ENCODE results near the gene GALNT14.

GALNT14 gene

DNA sequence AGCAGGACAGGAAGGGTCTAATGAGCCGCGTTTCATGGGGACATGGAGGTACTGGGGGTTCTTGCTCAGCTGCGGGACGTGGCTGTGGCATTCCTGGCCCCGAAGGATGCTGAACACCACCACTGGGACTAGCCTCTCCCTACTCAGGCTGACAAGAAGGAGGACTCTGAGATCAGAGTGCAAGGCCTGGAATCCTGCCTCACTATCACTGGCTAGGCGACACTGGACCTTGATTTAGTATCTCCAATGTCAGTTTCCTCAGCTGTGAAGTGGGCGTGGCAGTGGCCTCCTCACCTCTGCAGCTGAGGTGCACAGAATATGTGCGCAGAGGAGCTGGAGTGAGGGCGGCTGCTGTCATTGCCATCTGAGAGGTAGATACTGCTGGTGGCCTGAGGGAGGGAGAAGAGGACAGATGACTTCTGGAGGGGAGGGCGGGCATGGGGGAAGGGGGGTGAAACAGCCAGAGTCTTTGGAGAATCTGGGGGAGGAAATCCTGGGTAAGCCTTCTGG lies 173.2 kb downstream of the GALNT14 start:
- Histone ChIP-seq H3K27me3 (ENCODE audit: control insufficient read depth in 1 of 2, insufficient read depth in 2 of 2, low read length in 2 of 2) (peaks cover 3 to 11% of the 10 kb centered on the region in 2 donors), H3K36me3 (ENCODE audit: control insufficient read depth in 2 of 2, insufficient read depth in 2 of 2, low read length in 2 of 2) (no peaks in the 10 kb centered on the region), H3K4me1 (ENCODE audit: control insufficient read depth, insufficient read depth, low read length) (no peaks in the 10 kb centered on the region), H3K9me3 (ENCODE audit: control insufficient read depth in 2 of 2, low read length in 2 of 2) (no peaks in the 10 kb centered on the region), H3K9ac (ENCODE audit: low read length in 2 of 2) (no peak overlapping the region), H3K27ac (ENCODE audit: low read length) (no peak overlapping the region), H3K4me3 (ENCODE audit: low read length in 2 of 2) (no peak overlapping the region)

DNA sequence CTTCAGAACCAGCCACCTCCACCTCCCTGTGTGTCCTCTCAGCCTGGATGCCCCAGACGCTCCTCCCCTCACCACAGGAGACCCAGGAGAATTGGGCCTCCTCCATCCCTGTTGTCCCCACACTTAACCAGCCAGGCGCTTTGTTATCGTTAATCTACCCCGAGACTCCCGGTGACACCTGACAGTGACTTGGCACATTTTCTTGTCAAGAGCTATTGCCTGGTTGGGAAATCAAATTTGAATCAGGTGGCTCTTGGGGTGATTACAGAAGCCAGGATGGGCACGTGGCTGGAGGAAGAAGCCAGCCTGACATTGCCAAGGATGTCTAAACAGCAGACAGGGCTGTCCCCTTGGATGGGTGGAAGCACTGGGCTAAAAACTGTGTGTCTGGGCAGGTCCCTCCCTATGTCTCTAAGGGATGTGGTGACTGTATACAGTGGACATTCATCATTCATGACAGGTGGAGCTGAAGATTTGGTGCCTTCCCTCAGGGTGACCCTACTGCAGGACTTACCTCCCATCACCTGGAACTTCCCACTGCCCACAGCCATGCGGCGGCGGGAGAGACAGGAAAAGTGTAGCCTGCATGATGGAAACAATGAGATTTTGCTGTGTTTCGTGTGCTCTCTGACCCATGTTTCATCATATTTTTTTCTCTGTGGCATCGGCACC lies 173.8 kb downstream of the GALNT14 start:
- Histone ChIP-seq H3K4me1 (ENCODE audit: control insufficient read depth, insufficient read depth, low read length) (no peaks in the 10 kb centered on the region), H3K27ac (ENCODE audit: low read length) (no peak overlapping the region), H3K27me3 (ENCODE audit: control insufficient read depth in 1 of 2, insufficient read depth in 2 of 2, low read length in 2 of 2) (peaks cover 3 to 11% of the 10 kb centered on the region in 2 donors), H3K36me3 (ENCODE audit: control insufficient read depth in 2 of 2, insufficient read depth in 2 of 2, low read length in 2 of 2) (no peaks in the 10 kb centered on the region), H3K4me3 (ENCODE audit: low read length in 2 of 2) (no peak overlapping the region), H3K9ac (ENCODE audit: low read length in 2 of 2) (no peak overlapping the region), H3K9me3 (ENCODE audit: control insufficient read depth in 2 of 2, low read length in 2 of 2) (no peaks in the 10 kb centered on the region)

DNA sequence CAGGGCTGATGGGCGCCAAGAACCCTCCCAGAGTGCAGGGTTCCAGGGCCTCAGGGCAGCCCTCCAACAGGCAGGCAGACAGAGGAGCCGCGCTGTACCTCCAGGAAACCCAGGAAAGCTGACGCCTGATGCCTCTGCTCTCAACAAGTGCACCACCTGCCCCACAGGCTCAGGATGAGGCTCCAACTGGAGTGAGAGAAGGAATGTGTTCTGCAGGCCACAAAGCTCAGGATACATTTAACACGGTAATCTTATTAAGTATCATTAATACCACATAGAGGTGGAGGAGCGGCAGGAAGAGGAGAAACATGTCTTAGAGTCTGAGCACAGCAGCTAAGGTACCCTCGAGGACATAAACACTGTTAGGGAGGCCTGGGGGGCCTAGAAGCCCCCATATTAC lies 175.1 kb downstream of the GALNT14 start:
- Histone ChIP-seq H3K4me1 (ENCODE audit: control insufficient read depth, insufficient read depth, low read length) (no peaks in the 10 kb centered on the region), H3K36me3 (ENCODE audit: control insufficient read depth in 2 of 2, insufficient read depth in 2 of 2, low read length in 2 of 2) (no peaks in the 10 kb centered on the region), H3K27ac (ENCODE audit: low read length) (no peak overlapping the region), H3K9ac (ENCODE audit: low read length in 2 of 2) (no peak overlapping the region), H3K9me3 (ENCODE audit: control insufficient read depth in 2 of 2, low read length in 2 of 2) (no peaks in the 10 kb centered on the region), H3K27me3 (ENCODE audit: control insufficient read depth in 1 of 2, insufficient read depth in 2 of 2, low read length in 2 of 2) (peaks cover 3 to 11% of the 10 kb centered on the region in 2 donors), H3K4me3 (ENCODE audit: low read length in 2 of 2) (no peak overlapping the region)

DNA sequence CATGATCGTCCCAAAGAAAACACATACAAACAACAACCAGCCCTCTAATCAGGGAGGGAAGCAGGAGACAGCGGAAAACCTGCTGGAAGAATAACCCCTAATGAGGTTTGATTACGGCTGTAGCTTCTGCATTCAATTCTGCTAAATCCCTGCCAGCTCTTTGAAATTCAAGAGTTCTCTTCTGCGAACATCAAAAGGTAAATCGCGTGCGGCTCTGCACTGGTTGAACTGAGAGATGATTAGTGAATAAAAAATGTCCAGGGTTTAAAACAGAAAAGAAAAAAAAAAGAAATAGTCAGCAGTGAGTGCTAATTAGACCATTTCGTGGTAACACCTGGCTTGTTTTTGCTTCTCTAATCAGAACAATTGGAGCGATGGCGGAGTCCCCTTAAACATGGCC lies 178.0 kb downstream of the GALNT14 start:
- Histone ChIP-seq H3K4me1 (ENCODE audit: control insufficient read depth, insufficient read depth, low read length) (peaks cover 6% of the 10 kb centered on the region), H3K4me3 (ENCODE audit: low read length in 2 of 2) (no peak overlapping the region), H3K27ac (ENCODE audit: low read length) (no peak overlapping the region), H3K9ac (ENCODE audit: low read length in 2 of 2) (no peak overlapping the region), H3K27me3 (ENCODE audit: control insufficient read depth in 1 of 2, insufficient read depth in 2 of 2, low read length in 2 of 2) (peaks cover 3 to 7% of the 10 kb centered on the region in 2 donors), H3K36me3 (ENCODE audit: control insufficient read depth in 2 of 2, insufficient read depth in 2 of 2, low read length in 2 of 2) (no peaks in the 10 kb centered on the region), H3K9me3 (ENCODE audit: control insufficient read depth in 2 of 2, low read length in 2 of 2) (no peaks in the 10 kb centered on the region)

DNA sequence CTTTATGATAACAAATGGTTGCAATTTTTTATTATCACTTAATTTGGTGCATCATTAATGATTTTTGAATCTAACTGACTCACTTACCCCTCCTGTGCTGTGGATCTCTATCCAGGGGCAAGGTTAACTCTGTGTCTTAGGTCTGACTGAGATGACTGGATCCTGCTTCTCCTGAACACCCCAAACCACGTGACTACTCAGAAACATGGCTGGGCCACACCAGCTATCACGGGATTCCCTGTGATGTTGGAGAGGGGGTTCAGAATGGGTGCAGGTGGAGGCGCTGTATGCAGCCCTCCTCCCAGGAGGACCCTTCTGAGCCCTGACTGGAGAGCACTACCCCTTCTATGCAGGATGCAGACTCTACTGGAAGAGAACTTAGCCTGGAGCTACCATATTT lies 178.6 kb downstream of the GALNT14 start:
- no peaks in the 10 kb centered on the region for H3K9me3 ChIP-seq (ENCODE audit: control insufficient read depth in 2 of 2, low read length in 2 of 2)
- H3K4me1 ChIP-seq (ENCODE audit: control insufficient read depth, insufficient read depth, low read length), result peaks cover 6% of the 10 kb centered on the region
- H3K9ac ChIP-seq (ENCODE audit: low read length in 2 of 2), result no peak overlapping the region
- H3K27me3 ChIP-seq (ENCODE audit: control insufficient read depth in 1 of 2, insufficient read depth in 2 of 2, low read length in 2 of 2), result peaks cover 3% of the 10 kb centered on the region in 2 donors
- no peak overlapping the region for H3K4me3 ChIP-seq (ENCODE audit: low read length in 2 of 2)
- H3K36me3 ChIP-seq (ENCODE audit: control insufficient read depth in 2 of 2, insufficient read depth in 2 of 2, low read length in 2 of 2), result no peaks in the 10 kb centered on the region
- no peak overlapping the region for H3K27ac ChIP-seq (ENCODE audit: low read length)

DNA sequence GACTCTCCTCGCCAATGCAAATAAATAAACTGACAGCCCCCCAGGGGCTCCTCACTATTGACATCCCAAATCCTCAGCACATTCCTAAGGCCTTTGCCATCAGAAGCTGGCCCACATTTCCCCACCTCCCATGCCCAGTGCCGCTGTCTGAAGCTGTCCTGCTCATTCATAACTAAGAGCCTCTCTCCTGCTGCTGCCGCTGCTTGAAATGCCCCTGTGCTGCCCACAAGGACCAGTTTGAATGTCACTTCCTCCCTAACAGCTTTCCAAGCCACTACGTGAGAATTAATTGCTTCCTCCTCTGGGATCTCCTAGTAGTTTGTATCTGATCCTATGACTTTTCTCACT lies 179.3 kb downstream of the GALNT14 start:
- H3K27me3 ChIP-seq (ENCODE audit: control insufficient read depth in 1 of 2, insufficient read depth in 2 of 2, low read length in 2 of 2), result peaks cover 2 to 3% of the 10 kb centered on the region in 2 donors
- no peak overlapping the region for H3K4me3 ChIP-seq (ENCODE audit: low read length in 2 of 2)
- peaks cover 6% of the 10 kb centered on the region for H3K4me1 ChIP-seq (ENCODE audit: control insufficient read depth, insufficient read depth, low read length)
- no peaks in the 10 kb centered on the region for H3K36me3 ChIP-seq (ENCODE audit: control insufficient read depth in 2 of 2, insufficient read depth in 2 of 2, low read length in 2 of 2)
- H3K9ac ChIP-seq (ENCODE audit: low read length in 2 of 2), result no peak overlapping the region
- H3K27ac ChIP-seq (ENCODE audit: low read length), result no peak overlapping the region
- no peaks in the 10 kb centered on the region for H3K9me3 ChIP-seq (ENCODE audit: control insufficient read depth in 2 of 2, low read length in 2 of 2)

DNA sequence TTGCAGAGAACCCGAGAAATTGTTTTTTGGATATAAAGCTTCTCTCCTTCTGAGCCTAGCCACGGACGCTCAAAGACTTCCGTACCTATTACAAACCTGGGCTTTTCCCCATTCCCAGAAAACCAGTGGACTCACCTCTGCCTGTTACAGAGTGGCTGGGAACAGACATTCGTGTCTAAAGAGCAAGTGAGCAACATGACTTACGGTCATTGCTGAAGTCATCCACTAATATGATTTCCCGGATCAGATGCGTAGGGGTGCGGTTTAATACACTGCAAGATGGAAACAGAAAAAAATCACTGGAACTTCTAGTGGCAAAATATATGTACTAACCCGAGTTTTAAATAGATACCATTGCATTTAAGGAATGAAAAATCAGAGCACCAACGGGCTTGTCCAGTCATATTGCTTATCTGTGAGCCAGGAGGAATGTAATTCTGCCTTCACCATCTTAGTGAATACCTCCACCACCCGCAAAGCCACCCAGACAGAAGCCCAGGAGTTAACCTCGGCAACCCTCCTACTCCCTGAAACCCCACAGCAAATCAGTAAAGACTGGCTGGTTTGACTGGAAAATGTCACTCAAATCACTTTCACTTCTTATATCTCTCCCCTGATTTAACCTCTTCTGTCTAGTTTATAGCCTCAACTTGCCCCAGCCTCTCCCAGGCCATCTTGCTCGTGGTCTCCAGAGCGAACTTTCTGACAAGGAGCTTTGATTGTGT lies 179.9 kb downstream of the GALNT14 start:
- Histone ChIP-seq H3K9me3 (ENCODE audit: control insufficient read depth in 2 of 2, low read length in 2 of 2) (no peaks in the 10 kb centered on the region), H3K27ac (ENCODE audit: low read length) (no peak overlapping the region), H3K4me3 (ENCODE audit: low read length in 2 of 2) (no peak overlapping the region), H3K4me1 (ENCODE audit: control insufficient read depth, insufficient read depth, low read length) (peaks cover 6% of the 10 kb centered on the region), H3K36me3 (ENCODE audit: control insufficient read depth in 2 of 2, insufficient read depth in 2 of 2, low read length in 2 of 2) (no peaks in the 10 kb centered on the region), H3K9ac (ENCODE audit: low read length in 2 of 2) (no peak overlapping the region), H3K27me3 (ENCODE audit: control insufficient read depth in 1 of 2, insufficient read depth in 2 of 2, low read length in 2 of 2) (peaks cover 0 to 2% of the 10 kb centered on the region in 2 donors)

DNA sequence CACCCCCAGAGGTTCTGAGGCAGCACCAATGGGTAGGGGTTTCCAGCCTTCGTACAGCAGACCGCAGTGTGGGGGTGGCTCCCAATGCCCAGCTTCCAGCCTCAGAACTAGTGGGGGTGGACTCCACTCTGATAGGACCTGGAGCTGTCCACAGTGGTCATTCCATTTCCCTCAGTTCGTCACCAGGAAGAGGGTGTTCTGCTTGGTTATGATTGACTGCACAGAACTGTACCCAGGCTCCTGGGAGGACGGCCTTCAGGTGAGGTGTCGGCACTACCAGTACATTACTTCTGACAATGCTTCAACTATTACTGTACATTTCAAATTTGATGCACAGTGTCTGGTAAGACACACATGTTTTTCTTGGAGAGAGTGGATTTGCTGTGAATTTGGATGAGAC lies 180.6 kb downstream of the GALNT14 start:
- no peaks in the 10 kb centered on the region for H3K9me3 ChIP-seq (ENCODE audit: control insufficient read depth in 2 of 2, low read length in 2 of 2)
- peaks cover 6% of the 10 kb centered on the region for H3K4me1 ChIP-seq (ENCODE audit: control insufficient read depth, insufficient read depth, low read length)
- H3K9ac ChIP-seq (ENCODE audit: low read length in 2 of 2), result no peak overlapping the region
- no peak overlapping the region for H3K4me3 ChIP-seq (ENCODE audit: low read length in 2 of 2)
- H3K36me3 ChIP-seq (ENCODE audit: control insufficient read depth in 2 of 2, insufficient read depth in 2 of 2, low read length in 2 of 2), result no peaks in the 10 kb centered on the region
- no peaks in the 10 kb centered on the region for H3K27me3 ChIP-seq (ENCODE audit: control insufficient read depth in 1 of 2, insufficient read depth in 2 of 2, low read length in 2 of 2)
- H3K27ac ChIP-seq (ENCODE audit: low read length), result no peak overlapping the region

DNA sequence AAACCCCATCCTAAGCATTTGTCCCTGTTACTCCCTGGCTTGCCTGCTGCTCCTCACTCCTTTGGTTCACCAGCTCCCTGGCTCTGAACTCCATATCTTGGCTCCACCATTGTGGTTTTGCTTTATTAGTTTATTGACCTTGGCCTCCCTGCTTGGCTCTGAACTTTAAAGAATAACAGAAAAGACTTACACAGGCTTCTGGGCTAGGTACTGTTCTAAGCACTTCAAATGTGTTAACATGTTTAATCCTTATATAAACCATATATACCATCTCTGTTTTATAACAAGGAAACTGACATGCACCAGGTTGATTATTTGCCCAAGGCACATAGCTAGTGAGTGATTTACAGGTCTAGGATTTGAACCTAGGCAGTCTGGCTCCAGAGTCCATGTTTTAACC lies 181.2 kb downstream of the GALNT14 start:
- Histone ChIP-seq H3K27me3 (ENCODE audit: control insufficient read depth in 1 of 2, insufficient read depth in 2 of 2, low read length in 2 of 2) (no peaks in the 10 kb centered on the region), H3K4me1 (ENCODE audit: control insufficient read depth, insufficient read depth, low read length) (peaks cover 6% of the 10 kb centered on the region), H3K27ac (ENCODE audit: low read length) (no peak overlapping the region), H3K9me3 (ENCODE audit: control insufficient read depth in 2 of 2, low read length in 2 of 2) (no peaks in the 10 kb centered on the region), H3K9ac (ENCODE audit: low read length in 2 of 2) (no peak overlapping the region), H3K36me3 (ENCODE audit: control insufficient read depth in 2 of 2, insufficient read depth in 2 of 2, low read length in 2 of 2) (no peaks in the 10 kb centered on the region), H3K4me3 (ENCODE audit: low read length in 2 of 2) (no peak overlapping the region)

DNA sequence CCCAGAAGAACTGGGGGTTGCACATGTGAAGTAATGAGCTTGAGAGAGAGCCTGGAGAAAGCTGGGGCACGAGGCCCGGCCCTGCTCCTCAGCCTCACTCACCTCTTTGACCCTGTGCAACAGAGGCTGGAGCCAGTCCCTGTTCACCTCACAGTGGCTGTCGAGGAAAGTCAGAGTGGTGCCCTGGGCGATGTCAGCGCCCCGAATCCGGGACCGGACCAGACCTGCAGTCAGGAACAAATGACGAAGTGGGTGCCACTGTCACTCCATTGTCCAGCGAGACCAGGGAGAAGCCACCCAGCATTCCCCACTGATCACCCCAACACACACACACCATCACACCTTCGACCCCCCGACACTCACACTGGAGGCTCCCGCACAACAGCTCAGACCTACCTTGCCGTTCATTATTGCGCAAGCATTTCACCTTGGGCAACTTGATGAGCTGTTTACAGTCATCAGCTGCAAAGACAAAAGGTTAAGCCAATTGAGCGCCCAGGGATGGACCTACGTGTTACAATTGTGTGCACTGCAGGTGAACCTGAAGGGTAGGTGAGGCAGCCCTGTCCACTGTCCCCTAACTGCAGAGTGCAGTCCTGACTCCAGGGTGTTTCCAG lies 182.6 kb downstream of the GALNT14 start:
- H3K36me3 ChIP-seq (ENCODE audit: control insufficient read depth in 2 of 2, insufficient read depth in 2 of 2, low read length in 2 of 2), result no peaks in the 10 kb centered on the region
- H3K4me1 ChIP-seq (ENCODE audit: control insufficient read depth, insufficient read depth, low read length), result peaks cover 6% of the 10 kb centered on the region
- H3K27ac ChIP-seq (ENCODE audit: low read length), result no peak overlapping the region
- H3K4me3 ChIP-seq (ENCODE audit: low read length in 2 of 2), result no peak overlapping the region
- no peak overlapping the region for H3K9ac ChIP-seq (ENCODE audit: low read length in 2 of 2)
- no peaks in the 10 kb centered on the region for H3K9me3 ChIP-seq (ENCODE audit: control insufficient read depth in 2 of 2, low read length in 2 of 2)
- no peaks in the 10 kb centered on the region for H3K27me3 ChIP-seq (ENCODE audit: control insufficient read depth in 1 of 2, insufficient read depth in 2 of 2, low read length in 2 of 2)

DNA sequence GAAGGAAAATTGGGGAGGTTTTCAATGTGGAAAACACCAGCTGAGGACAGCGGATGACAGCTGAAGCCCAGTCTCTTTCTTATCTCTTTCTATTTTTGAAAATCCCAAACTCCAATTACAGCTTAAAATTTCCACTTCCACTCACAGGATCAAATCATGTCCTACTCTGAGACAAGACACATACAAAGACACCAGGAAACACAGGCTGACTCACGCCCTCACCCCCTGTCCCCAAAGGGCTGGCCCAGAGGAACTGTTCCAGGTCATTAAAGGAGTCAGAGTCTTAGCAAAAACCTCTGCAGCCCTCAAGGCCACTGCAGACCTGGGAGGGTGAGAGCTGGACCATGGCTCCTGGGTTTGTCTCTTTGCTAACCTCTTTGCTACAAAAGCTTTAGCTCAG lies 187.9 kb downstream of the GALNT14 start:
- Histone ChIP-seq H3K36me3 (ENCODE audit: control insufficient read depth in 2 of 2, insufficient read depth in 2 of 2, low read length in 2 of 2) (no peaks in the 10 kb centered on the region), H3K4me1 (ENCODE audit: control insufficient read depth, insufficient read depth, low read length) (no peaks in the 10 kb centered on the region), H3K27me3 (ENCODE audit: control insufficient read depth in 1 of 2, insufficient read depth in 2 of 2, low read length in 2 of 2) (peaks cover 0 to 4% of the 10 kb centered on the region in 2 donors), H3K4me3 (ENCODE audit: low read length in 2 of 2) (no peak overlapping the region), H3K9ac (ENCODE audit: low read length in 2 of 2) (no peak overlapping the region), H3K9me3 (ENCODE audit: control insufficient read depth in 2 of 2, low read length in 2 of 2) (no peaks in the 10 kb centered on the region), H3K27ac (ENCODE audit: low read length) (no peak overlapping the region)

Data from stomach smooth muscle (tissue), 2 donors.